Vagina (tissue), 2 donors: ENCODE results near the gene BATF.
"Not testable (repeated sequence)": the region's sequence is repeated elsewhere in the genome, so short reads cannot be mapped to it uniquely, and the experiment has no call there.

Source experiments
- POLR2A ChIP-seq, 2 donors: fragments of 450-650 bp; IDR thresholded peaks; one replicate each; pipeline ENCODE4 v1.6.1; 2017; ENCODE audit warnings: antibody characterized with exemption in 2 of 2, mild to moderate bottlenecking in 2 of 2, moderate library complexity in 2 of 2
- POLR2AphosphoS5 ChIP-seq, 2 donors: sonication (generic); formaldehyde crosslinking; IDR thresholded peaks; one replicate each; pipeline ENCODE4 v1.9.0; 2017; ENCODE audit warnings: antibody characterized with exemption in 2 of 2, mild to moderate bottlenecking in 2 of 2, low read depth in 1 of 2; ENCODE audit not compliant: insufficient read depth in 1 of 2
- TF ChIP-seq, protein P1 (sequence below), 3 experiments: fragments of 450-650 bp in 2 of 3; fragments of 200-600 bp in 1 of 3; sonication (generic) in 1 of 3; IDR thresholded peaks; one replicate each; pipeline ENCODE4 v1.5.1; 2017 to 2019; ENCODE audit warnings: antibody characterized with exemption in 3 of 3, mild to moderate bottlenecking in 2 of 3, moderate library complexity in 2 of 3

- not testable (repeated sequence) for TF ChIP-seq POLR2A (IDR thresholded peaks at IDR 0.05); POLR2AphosphoS5 (IDR thresholded peaks at IDR 0.05; ENCODE audit: insufficient read depth in 1 of 2, low read depth in 1 of 2)
- TF ChIP-seq, protein P1, sequence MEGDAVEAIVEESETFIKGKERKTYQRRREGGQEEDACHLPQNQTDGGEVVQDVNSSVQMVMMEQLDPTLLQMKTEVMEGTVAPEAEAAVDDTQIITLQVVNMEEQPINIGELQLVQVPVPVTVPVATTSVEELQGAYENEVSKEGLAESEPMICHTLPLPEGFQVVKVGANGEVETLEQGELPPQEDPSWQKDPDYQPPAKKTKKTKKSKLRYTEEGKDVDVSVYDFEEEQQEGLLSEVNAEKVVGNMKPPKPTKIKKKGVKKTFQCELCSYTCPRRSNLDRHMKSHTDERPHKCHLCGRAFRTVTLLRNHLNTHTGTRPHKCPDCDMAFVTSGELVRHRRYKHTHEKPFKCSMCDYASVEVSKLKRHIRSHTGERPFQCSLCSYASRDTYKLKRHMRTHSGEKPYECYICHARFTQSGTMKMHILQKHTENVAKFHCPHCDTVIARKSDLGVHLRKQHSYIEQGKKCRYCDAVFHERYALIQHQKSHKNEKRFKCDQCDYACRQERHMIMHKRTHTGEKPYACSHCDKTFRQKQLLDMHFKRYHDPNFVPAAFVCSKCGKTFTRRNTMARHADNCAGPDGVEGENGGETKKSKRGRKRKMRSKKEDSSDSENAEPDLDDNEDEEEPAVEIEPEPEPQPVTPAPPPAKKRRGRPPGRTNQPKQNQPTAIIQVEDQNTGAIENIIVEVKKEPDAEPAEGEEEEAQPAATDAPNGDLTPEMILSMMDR (IDR thresholded peaks at IDR 0.05): not testable (repeated sequence)
These were observed 48.1 kb upstream of the BATF start for GRCh38 chr14:75474127-75474526.
